SH-SY5Y (cell line): ENCODE measurements around the gene SLC1A2.

ENCODE experiments used
- GATA2 ChIP-seq: IDR thresholded peaks from 2 replicates; pipeline ENCODE4 v1.6.1; 2011; ENCODE audit warnings: mild to moderate bottlenecking, low read depth, low read length
- GATA3 ChIP-seq: IDR thresholded peaks from 2 replicates; pipeline ENCODE4 v1.6.1; 2011; ENCODE audit warnings: low read depth, mild to moderate bottlenecking, low read length, moderate library complexity

DNA sequence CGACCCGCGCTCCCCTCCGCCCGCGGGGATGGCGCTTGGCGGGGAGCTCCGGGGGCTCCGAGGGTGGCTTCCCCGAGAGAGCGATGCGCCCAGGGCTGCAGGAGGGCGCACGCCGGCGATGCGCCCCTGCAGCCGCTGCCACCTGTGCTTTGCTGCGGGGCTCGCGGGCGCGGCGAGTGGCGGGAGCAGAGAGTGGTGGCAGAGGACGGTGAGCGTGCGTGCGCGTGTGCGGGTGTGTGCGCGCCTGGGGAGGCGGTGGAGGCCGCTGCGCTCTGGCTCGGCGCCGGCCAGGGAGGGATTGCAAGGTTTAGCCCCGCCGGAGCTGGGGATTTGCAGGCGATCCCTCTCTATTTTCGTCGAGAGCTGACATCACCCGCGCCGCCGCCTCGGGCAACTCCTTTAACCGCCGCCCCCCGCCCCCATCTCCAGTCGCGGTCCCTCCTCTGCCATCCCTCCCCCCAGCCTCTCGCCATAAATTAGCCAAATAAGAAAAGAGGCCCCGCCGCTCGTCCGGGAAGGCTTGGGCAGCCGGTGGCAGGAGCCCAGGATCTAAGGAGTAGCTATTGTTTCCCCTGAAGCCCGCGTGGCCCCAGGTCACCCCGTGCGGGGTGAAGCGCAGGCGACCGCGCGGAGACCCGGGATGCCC, at the start of gene SLC1A2:
- TF ChIP-seq GATA3 (no peak), GATA2 (no peak)
